ENCODE results near the gene NAP1L4. TPM values are rescaled to one million over a fixed set of nuclear protein-coding genes. Genes with fewer than 3 reads are reported as not detected.

Gene NAP1L4
- total and polyA plus RNA-seq, 7 donors = 121 to 153 (median 143) TPM

GRCh38 chr11:3018596-3018995 is 26.5 kb upstream of the NAP1L4 start:
- TF ChIP-seq, protein P1, sequence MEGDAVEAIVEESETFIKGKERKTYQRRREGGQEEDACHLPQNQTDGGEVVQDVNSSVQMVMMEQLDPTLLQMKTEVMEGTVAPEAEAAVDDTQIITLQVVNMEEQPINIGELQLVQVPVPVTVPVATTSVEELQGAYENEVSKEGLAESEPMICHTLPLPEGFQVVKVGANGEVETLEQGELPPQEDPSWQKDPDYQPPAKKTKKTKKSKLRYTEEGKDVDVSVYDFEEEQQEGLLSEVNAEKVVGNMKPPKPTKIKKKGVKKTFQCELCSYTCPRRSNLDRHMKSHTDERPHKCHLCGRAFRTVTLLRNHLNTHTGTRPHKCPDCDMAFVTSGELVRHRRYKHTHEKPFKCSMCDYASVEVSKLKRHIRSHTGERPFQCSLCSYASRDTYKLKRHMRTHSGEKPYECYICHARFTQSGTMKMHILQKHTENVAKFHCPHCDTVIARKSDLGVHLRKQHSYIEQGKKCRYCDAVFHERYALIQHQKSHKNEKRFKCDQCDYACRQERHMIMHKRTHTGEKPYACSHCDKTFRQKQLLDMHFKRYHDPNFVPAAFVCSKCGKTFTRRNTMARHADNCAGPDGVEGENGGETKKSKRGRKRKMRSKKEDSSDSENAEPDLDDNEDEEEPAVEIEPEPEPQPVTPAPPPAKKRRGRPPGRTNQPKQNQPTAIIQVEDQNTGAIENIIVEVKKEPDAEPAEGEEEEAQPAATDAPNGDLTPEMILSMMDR (IDR thresholded peaks at IDR 0.05) = no peak
- intact Hi-C loops (cut with DNase I) = no loop called here
- H3K27ac ChIP-seq = no peak overlapping the region
- no peaks in the 10 kb centered on the region for H3K4me1 ChIP-seq
- ATAC-seq (no peak), DNase-seq (no peak)
- no peak overlapping the region for H3K4me3 ChIP-seq
- WGBS, 3 donors = 82 to 91% (median 83%) methylated on average over 5 of the region's 5 CpGs
- H3K9me3 ChIP-seq = no peaks in the 10 kb centered on the region
- H3K36me3 ChIP-seq (ENCODE audit: insufficient read depth in 1 of 2, low read depth in 1 of 2) = peaks cover 13 to 78% of the 10 kb centered on the region in 2 donors
- no peaks in the 10 kb centered on the region for H3K27me3 ChIP-seq (ENCODE audit: insufficient read depth in 3 of 3, low read length in 2 of 3)

- ATAC-seq (no peak), DNase-seq (no peak)
- Histone ChIP-seq H3K4me3 (no peak overlapping the region), H3K9me3 (no peaks in the 10 kb centered on the region), H3K36me3 (ENCODE audit: insufficient read depth in 1 of 2, low read depth in 1 of 2) (peaks cover 15 to 83% of the 10 kb centered on the region in 2 donors), H3K27me3 (ENCODE audit: insufficient read depth in 3 of 3, low read length in 2 of 3) (no peaks in the 10 kb centered on the region), H3K4me1 (no peaks in the 10 kb centered on the region), H3K27ac (no peak overlapping the region)
- intact Hi-C loops (cut with DNase I) = no loop called here
- 91 to 93% (median 92%) methylated on average over 11 of the region's 11 CpGs for WGBS, 3 donors
- TF ChIP-seq, protein P1 (IDR thresholded peaks at IDR 0.05) = no peak
Observed at GRCh38 chr11:3016861-3017260, 24.7 kb upstream of the NAP1L4 start.

- WGBS, 3 donors = 81 to 88% (median 86%) methylated on average over 10 of the region's 10 CpGs
- no peak for ATAC-seq
- Histone ChIP-seq H3K36me3 (ENCODE audit: insufficient read depth in 1 of 2, low read depth in 1 of 2) (peaks cover 16 to 94% of the 10 kb centered on the region in 2 donors), H3K9me3 (no peaks in the 10 kb centered on the region), H3K27me3 (ENCODE audit: insufficient read depth in 3 of 3, low read length in 2 of 3) (no peaks in the 10 kb centered on the region), H3K27ac (no peak overlapping the region), H3K4me3 (no peak overlapping the region), H3K4me1 (no peaks in the 10 kb centered on the region)
- TF ChIP-seq, protein P1 (IDR thresholded peaks at IDR 0.05) = no peak
- no peak for DNase-seq
- intact Hi-C loops (cut with DNase I) = no loop called here
Observed at GRCh38 chr11:3015796-3016195, 23.7 kb upstream of the NAP1L4 start.

DNA sequence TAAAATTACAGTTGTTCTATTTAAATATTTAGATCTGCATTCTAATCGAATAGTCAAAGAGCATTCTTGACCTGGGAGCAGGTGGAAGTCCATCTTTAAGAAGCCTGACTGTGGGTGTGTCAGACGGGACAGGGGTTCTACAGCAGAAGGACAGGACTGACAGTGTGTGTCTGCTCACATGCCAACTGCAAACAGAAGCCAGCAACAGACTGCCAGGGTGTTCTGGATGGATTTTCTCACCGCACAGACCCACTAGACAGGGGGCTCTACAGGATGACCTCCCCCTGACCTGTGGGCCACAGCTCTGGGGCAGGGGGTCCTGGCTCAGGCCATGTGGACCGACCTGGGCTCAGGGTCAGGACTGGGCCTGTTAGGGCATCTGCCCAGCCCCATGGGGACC is 22.8 kb upstream of the NAP1L4 start:
- H3K36me3 ChIP-seq (ENCODE audit: insufficient read depth in 1 of 2, low read depth in 1 of 2) = peaks cover 18 to 100% of the 10 kb centered on the region in 2 donors
- WGBS, 3 donors = 80 to 94% (median 86%) methylated on average over 4 of the region's 4 CpGs
- no peak overlapping the region for H3K27ac ChIP-seq
- H3K4me1 ChIP-seq = no peaks in the 10 kb centered on the region
- no peaks in the 10 kb centered on the region for H3K27me3 ChIP-seq (ENCODE audit: insufficient read depth in 3 of 3, low read length in 2 of 3)
- intact Hi-C loops (cut with DNase I) = no loop called here
- no peak overlapping the region for H3K4me3 ChIP-seq
- TF ChIP-seq, protein P1 (IDR thresholded peaks at IDR 0.05) = no peak
- no peak for DNase-seq
- no peak for ATAC-seq
- no peaks in the 10 kb centered on the region for H3K9me3 ChIP-seq
